ENCODE results near the gene PTPA. TPM values are rescaled to one million over a fixed set of nuclear protein-coding genes. Genes with fewer than 3 reads are reported as not detected.

PTPA gene
- total RNA-seq, 1 donor from 2014 or later: 220 TPM

- TF ChIP-seq, protein P1, sequence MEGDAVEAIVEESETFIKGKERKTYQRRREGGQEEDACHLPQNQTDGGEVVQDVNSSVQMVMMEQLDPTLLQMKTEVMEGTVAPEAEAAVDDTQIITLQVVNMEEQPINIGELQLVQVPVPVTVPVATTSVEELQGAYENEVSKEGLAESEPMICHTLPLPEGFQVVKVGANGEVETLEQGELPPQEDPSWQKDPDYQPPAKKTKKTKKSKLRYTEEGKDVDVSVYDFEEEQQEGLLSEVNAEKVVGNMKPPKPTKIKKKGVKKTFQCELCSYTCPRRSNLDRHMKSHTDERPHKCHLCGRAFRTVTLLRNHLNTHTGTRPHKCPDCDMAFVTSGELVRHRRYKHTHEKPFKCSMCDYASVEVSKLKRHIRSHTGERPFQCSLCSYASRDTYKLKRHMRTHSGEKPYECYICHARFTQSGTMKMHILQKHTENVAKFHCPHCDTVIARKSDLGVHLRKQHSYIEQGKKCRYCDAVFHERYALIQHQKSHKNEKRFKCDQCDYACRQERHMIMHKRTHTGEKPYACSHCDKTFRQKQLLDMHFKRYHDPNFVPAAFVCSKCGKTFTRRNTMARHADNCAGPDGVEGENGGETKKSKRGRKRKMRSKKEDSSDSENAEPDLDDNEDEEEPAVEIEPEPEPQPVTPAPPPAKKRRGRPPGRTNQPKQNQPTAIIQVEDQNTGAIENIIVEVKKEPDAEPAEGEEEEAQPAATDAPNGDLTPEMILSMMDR (conservative IDR thresholded peaks at IDR 0.05; ENCODE audit: low read depth, low read length): no peak
- no peak overlapping the region for H3K4me3 ChIP-seq (ENCODE audit: low read depth, low read length)
- DNase-seq (ENCODE audit: low read depth): no peak
Measured at GRCh38 chr9:129095908-129096307, 15.3 kb upstream of the PTPA start.

DNA sequence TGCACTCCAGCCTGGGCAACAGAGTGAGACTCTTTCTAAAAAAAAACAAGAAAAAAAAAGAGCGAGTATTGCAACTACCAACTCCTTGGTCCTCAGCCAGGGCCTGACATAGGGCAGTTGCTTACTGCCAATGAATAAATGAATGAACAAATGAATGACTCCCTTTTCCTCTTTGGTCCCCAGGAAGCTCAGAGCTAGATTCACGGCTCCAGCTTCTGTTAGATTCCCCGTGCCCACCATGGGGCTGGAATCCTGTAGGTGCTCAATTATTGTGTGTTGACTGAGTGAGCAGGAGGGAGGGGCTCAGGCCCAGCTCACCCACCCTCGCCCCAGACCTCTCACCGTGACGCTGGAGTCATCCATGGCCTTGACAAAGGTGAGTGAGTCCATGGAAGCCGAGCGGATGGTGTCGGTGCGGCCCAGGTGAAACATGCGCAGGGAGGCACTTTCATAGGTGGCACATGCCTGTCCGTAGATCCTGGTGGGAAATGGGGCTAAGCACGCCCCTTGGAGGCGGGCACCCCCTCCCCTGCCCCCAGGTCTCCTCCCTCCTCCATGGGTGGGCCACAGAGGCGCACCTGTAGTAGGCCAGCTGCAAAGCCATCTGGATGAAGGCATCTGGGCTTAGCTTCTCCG, 13.4 kb upstream of the PTPA start:
- H3K4me3 ChIP-seq (ENCODE audit: low read depth, low read length): no peak overlapping the region
- DNase-seq (ENCODE audit: low read depth): no peak
- TF ChIP-seq, protein P1 (conservative IDR thresholded peaks at IDR 0.05; ENCODE audit: low read depth, low read length): no peak

DNA sequence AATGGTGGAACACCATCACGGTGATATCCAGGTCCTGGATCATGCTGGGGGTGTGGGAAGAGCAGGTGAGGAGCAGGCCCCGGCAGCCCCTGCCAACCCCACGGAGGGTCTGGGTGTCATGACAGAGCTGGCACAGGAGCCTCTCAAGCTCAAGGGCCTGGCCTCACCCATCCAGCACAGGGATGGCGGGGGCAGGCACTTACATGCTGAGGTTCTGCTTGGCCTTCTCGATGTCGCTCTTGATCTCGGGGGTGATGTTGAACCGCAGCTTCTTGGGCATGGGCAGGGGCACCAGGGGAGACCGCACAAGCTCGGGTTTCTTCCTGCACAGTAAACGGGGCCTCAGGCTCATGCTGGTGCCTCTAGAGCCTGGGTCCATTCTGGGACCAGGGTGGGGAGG, 12.9 kb upstream of the PTPA start:
- no peak for DNase-seq (ENCODE audit: low read depth)
- H3K4me3 ChIP-seq (ENCODE audit: low read depth, low read length): no peak overlapping the region
- TF ChIP-seq, protein P1 (conservative IDR thresholded peaks at IDR 0.05; ENCODE audit: low read depth, low read length): no peak

- H3K4me3 ChIP-seq (ENCODE audit: low read depth, low read length): no peak overlapping the region
- TF ChIP-seq, protein P1 (conservative IDR thresholded peaks at IDR 0.05; ENCODE audit: low read depth, low read length): no peak
- no peak for DNase-seq (ENCODE audit: low read depth)
Measured at GRCh38 chr9:129100383-129101169, 10.6 kb upstream of the PTPA start.

DNA sequence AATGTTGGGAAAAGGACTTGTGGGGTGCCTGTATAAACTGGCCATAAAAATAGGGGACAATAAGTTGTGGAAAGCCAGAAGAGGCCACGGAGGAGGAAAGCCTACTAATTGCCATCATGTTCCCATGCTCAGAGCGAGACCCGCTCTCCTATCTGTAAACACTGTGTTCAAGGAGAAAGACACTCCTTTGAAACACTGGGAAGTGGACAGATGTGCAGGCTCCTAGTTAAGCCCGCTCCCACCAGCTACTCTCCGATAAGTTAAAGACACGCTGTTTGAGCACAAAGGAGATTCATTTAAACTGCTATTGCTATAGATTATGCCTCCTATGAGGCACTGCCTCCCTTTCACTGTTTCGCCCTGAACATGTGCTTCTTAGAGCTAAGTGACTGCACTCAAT, 9.9 kb upstream of the PTPA start:
- H3K4me3 ChIP-seq (ENCODE audit: low read depth, low read length): no peak overlapping the region
- TF ChIP-seq, protein P1 (conservative IDR thresholded peaks at IDR 0.05; ENCODE audit: low read depth, low read length): no peak
- no peak for DNase-seq (ENCODE audit: low read depth)

GRCh38 chr9:129102095-129102525, 9.1 kb upstream of the PTPA start:
- DNase-seq (ENCODE audit: low read depth): no peak
- TF ChIP-seq, protein P1 (conservative IDR thresholded peaks at IDR 0.05; ENCODE audit: low read depth, low read length): no peak
- H3K4me3 ChIP-seq (ENCODE audit: low read depth, low read length): no peak overlapping the region
